ENCODE data around the gene USP10. TPM values are rescaled to one million over a fixed set of nuclear protein-coding genes. Genes with fewer than 3 reads are reported as not detected.
A peak's percentile ranks its signal among the peaks of the same experiment; 100 is the strongest.

Gene USP10
- total and polyA plus RNA-seq, 2 donors (not counting 3 experiments of a cell fraction or from before 2014, with no cell fraction given) = 84.0 to 115 TPM

- Histone ChIP-seq H3K9me3 (replicated peaks; ENCODE audit: control insufficient read depth, insufficient read depth, low read length) (no peaks in the 10 kb centered on the region), H3K79me2 (ENCODE audit: control insufficient read depth, insufficient read depth, low read length) (no peaks in the 10 kb centered on the region), H3K4me3 (replicated peaks in 1 of 3; ENCODE audit: insufficient read depth in 1 of 3, low read depth in 1 of 3, low read length in 3 of 3) (no peak overlapping the region), H3K27ac (ENCODE audit: insufficient read depth, low read depth, low read length) (no peak overlapping the region), H4K20me1 (replicated peaks; ENCODE audit: control insufficient read depth, extremely low read depth, insufficient read depth, low read length) (no peaks in the 10 kb centered on the region), H3K4me1 (ENCODE audit: control insufficient read depth, extremely low read depth, insufficient read depth, low read length) (no peaks in the 10 kb centered on the region), H3K4me2 (ENCODE audit: insufficient read depth, low read length) (no peak overlapping the region), H3K9ac (replicated peaks; ENCODE audit: extremely low read depth, insufficient read depth, low read length) (no peak overlapping the region), H2AFZ (ENCODE audit: low read depth, low read length) (no peak overlapping the region), H3K36me3 (ENCODE audit: control insufficient read depth in 2 of 2, extremely low read depth in 1 of 2, insufficient read depth in 2 of 2, low read length in 2 of 2) (no peaks in the 10 kb centered on the region), H3K9me1 (replicated peaks; ENCODE audit: control insufficient read depth, extremely low read depth, insufficient read depth, low read length) (no peaks in the 10 kb centered on the region), H3K27me3 (ENCODE audit: control insufficient read depth in 2 of 2, insufficient read depth in 2 of 2, low read length in 2 of 2) (no peaks in the 10 kb centered on the region)
- POLR2A ChIA-PET = no interaction called here
- CTCF ChIA-PET = interaction anchor here (1.5 kb wide), 1 partner anchor 156 kb away, joined by 3 read pairs; no protein-coding TSS in a partner anchor
- no peak for TF ChIP-seq JUN (IDR thresholded peaks at IDR 0.05; ENCODE audit: borderline replicate concordance, insufficient read depth, insufficient read length, low read depth)
- TF ChIP-seq EZH2 (IDR thresholded peaks at IDR 0.05; ENCODE audit: borderline replicate concordance, low read depth, low read length, severe bottlenecking) = no peak
- TF ChIP-seq FOS (IDR thresholded peaks at IDR 0.05; ENCODE audit: borderline replicate concordance, insufficient read depth, low read length) = no peak
- no peak for TF ChIP-seq POLR2AphosphoS5 (IDR thresholded peaks at IDR 0.05; ENCODE audit: insufficient read depth, low read depth, low read length)
- TF ChIP-seq, protein P1, sequence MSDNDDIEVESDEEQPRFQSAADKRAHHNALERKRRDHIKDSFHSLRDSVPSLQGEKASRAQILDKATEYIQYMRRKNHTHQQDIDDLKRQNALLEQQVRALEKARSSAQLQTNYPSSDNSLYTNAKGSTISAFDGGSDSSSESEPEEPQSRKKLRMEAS (IDR thresholded peaks at IDR 0.05; ENCODE audit: insufficient read depth, insufficient read length) = no peak
- TF ChIP-seq CTCF (IDR thresholded peaks at IDR 0.05; ENCODE audit: extremely low read depth in 1 of 2, insufficient read depth in 1 of 2, low read depth in 1 of 2, low read length in 2 of 2) = no peak
- no peak for TF ChIP-seq MYC (IDR thresholded peaks at IDR 0.05; ENCODE audit: low read depth, low read length)
- TF ChIP-seq GATA2 (IDR thresholded peaks at IDR 0.05; ENCODE audit: insufficient read depth, insufficient read length, low read depth, low read length) = no peak
- FAIRE-seq (no peak), DNase-seq (ENCODE audit: low read depth, low spot score) (peak; percentile 10)
- intact Hi-C loops (cut with micrococcal nuclease) = no loop called here
- dilution Hi-C loops (cut with MboI; ENCODE audit: extremely low pct_ligation_motif_present, low sequenced_read_pairs) = no loop called here
- no TSS peak for BruUV-seq (replicated peaks)
These were observed 95.7 kb downstream of the USP10 start for GRCh38 chr16:84795329-84796053.

All from endothelial cell of umbilical vein (primary cell).